ENCODE results near the gene DCTPP1.
"Not testable (repeated sequence)": the region's sequence is repeated elsewhere in the genome, so short reads cannot be mapped to it uniquely, and the experiment has no call there.

Gene DCTPP1

DNA sequence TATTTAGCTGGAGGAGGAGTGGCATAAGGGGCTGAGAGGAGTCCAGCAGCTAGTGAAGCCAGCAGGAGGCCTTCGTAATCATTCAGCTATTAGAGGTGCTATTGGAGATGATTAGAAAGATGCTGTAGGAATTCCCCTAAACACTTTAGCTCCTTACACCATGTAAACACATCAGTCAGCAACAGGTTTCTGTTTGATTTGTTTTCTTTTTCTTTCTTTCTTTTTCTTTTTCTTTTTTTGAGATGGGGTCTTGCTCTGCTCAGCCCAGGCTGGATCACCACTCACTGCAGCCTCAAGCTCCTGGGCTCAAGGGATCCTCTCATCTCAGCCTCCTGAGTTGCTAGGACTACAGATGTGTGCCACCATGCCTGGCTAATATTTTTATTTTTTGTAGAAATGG, 26.5 kb upstream of the DCTPP1 start:
- Histone ChIP-seq H2AFZ (ENCODE audit: low read length) (no peak overlapping the region), H3K27ac (replicated peaks; ENCODE audit: low read length) (no peak overlapping the region), H4K8ac (ENCODE audit: low read depth, low read length) (no peak overlapping the region), H3K9ac (ENCODE audit: low read depth, low read length, poor library complexity) (no peak overlapping the region), H3K4me2 (ENCODE audit: insufficient read depth, low read length, poor library complexity, severe bottlenecking) (no peak overlapping the region), H2AK5ac (ENCODE audit: low read depth, low read length) (no peak overlapping the region), H3K4me1 (ENCODE audit: control insufficient read depth in 2 of 2, insufficient read depth in 1 of 2, low read depth in 1 of 2, low read length in 2 of 2) (no peaks in the 10 kb centered on the region), H3K27me3 (ENCODE audit: control insufficient read depth in 3 of 3, insufficient read depth in 3 of 3, low read depth in 1 of 3, low read length in 3 of 3) (peaks cover 0 to 31% (median 0%) of the 10 kb centered on the region in 3 experiments), H3K23ac (ENCODE audit: low read depth, low read length, poor library complexity) (no peak overlapping the region), H3K4me3 (ENCODE audit: low read length in 2 of 2) (no peak overlapping the region), H2BK120ac (ENCODE audit: low read depth, low read length) (no peak overlapping the region), H3K79me1 (ENCODE audit: low read depth, low read length) (no peaks in the 10 kb centered on the region), H3K4ac (ENCODE audit: low read length) (no peak overlapping the region), H2BK15ac (ENCODE audit: low read length) (no peak overlapping the region), H3K14ac (ENCODE audit: low read length) (no peak overlapping the region), H3K9me3 (replicated peaks in 1 of 2; ENCODE audit: control insufficient read depth in 2 of 2, insufficient read depth in 1 of 2, low read depth in 1 of 2, low read length in 2 of 2) (no peaks in the 10 kb centered on the region), H3K18ac (ENCODE audit: low read length) (no peak overlapping the region), H2BK5ac (ENCODE audit: low read length) (no peak overlapping the region), H3K36me3 (replicated peaks in 1 of 2; ENCODE audit: control insufficient read depth in 2 of 2, insufficient read depth in 2 of 2, low read length in 2 of 2) (no peaks in the 10 kb centered on the region), H4K91ac (ENCODE audit: low read depth, low read length, poor library complexity) (no peak overlapping the region), H2BK12ac (ENCODE audit: low read length) (no peak overlapping the region)
- WGBS, 2 donors (ENCODE audit: extremely low coverage in 2 of 2, insufficient read length in 2 of 2, insufficient replicate concordance in 1 of 2): no CpG with 5 or more reads among the region's 1 CpG
- DNase-seq (ENCODE audit: low spot score): no peak

DNA sequence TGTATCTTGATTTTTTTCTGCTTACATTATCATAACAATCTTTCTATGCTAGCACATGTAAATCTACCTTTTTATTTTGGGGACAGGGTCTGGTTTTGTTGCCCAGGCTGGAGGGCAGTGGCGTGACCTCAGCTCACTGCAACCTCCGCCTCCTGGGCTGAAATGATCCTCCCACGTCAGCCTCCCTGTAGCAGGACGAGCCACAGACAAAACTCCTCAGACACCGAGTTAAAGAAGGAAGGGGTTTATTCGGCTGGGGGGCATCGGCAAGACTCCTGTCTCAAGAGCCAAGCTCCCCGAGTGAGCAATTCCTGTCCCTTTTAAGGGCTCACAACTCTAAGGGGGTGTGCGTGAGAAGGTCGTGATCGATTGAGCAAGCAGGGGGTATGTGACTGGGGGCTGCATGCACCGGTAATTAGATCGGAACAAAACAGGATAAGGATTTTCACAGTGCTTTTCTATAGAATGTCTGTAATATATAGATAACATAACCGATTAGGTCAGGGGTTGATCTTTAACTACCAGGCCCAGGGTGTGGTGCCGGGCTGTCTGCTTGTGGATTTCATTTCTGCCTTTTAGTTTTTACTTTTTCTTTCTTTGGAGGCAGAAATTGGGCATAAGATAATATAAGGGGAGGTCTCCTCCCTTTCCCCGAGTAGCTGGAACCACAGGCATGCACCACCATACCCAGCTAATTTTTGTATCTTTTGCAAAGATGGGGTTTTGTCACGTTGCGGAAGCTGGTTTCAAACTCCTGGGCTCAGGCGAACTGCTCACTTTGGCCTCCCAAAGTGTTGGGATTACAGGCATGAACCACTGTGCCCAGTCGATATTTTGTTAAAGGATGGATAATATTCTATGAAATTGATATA, 23.1 kb upstream of the DCTPP1 start:
- H4K91ac ChIP-seq (ENCODE audit: low read depth, low read length, poor library complexity); H3K23ac ChIP-seq (ENCODE audit: low read depth, low read length, poor library complexity); H3K9me3 ChIP-seq (replicated peaks in 1 of 2; ENCODE audit: control insufficient read depth in 2 of 2, insufficient read depth in 1 of 2, low read depth in 1 of 2, low read length in 2 of 2); H3K14ac ChIP-seq (ENCODE audit: low read length); H2BK15ac ChIP-seq (ENCODE audit: low read length); H3K4me3 ChIP-seq (ENCODE audit: low read length in 2 of 2); H3K4ac ChIP-seq (ENCODE audit: low read length); H3K36me3 ChIP-seq (replicated peaks in 1 of 2; ENCODE audit: control insufficient read depth in 2 of 2, insufficient read depth in 2 of 2, low read length in 2 of 2); H3K9ac ChIP-seq (ENCODE audit: low read depth, low read length, poor library complexity); H2BK5ac ChIP-seq (ENCODE audit: low read length); H2AK5ac ChIP-seq (ENCODE audit: low read depth, low read length); H3K27ac ChIP-seq (replicated peaks; ENCODE audit: low read length); H4K8ac ChIP-seq (ENCODE audit: low read depth, low read length); H3K4me2 ChIP-seq (ENCODE audit: insufficient read depth, low read length, poor library complexity, severe bottlenecking); H3K79me1 ChIP-seq (ENCODE audit: low read depth, low read length); H2BK12ac ChIP-seq (ENCODE audit: low read length); H3K4me1 ChIP-seq (ENCODE audit: control insufficient read depth in 2 of 2, insufficient read depth in 1 of 2, low read depth in 1 of 2, low read length in 2 of 2); DNase-seq (ENCODE audit: low spot score); H3K18ac ChIP-seq (ENCODE audit: low read length); H2BK120ac ChIP-seq (ENCODE audit: low read depth, low read length); H2AFZ ChIP-seq (ENCODE audit: low read length): not testable (repeated sequence)
- H3K27me3 ChIP-seq (ENCODE audit: control insufficient read depth in 3 of 3, insufficient read depth in 3 of 3, low read depth in 1 of 3, low read length in 3 of 3): peaks cover 0 to 29% (median 0%) of the 10 kb centered on the region in 3 experiments
- WGBS, 2 donors (ENCODE audit: extremely low coverage in 2 of 2, insufficient read length in 2 of 2, insufficient replicate concordance in 1 of 2): no CpG with 5 or more reads among the region's 20 CpGs

DNA sequence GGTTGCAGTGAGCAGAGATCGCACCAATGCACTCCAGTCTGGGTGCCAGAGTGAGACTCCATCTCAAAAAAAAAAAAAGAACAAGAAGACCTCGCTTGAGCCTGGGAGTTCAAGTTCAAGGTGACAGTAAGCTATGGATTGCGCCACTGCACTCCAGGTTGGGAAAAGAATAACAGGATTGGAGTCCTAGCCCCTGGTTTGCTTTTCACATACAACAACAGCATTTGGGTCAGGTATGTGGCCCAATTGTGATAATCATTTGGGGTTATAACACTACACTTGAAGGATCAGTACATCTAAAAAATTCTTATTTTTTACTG, 19.2 kb upstream of the DCTPP1 start:
- Histone ChIP-seq H3K18ac (ENCODE audit: low read length) (no peak overlapping the region), H2BK5ac (ENCODE audit: low read length) (no peak overlapping the region), H3K4me2 (ENCODE audit: insufficient read depth, low read length, poor library complexity, severe bottlenecking) (no peak overlapping the region), H3K4ac (ENCODE audit: low read length) (no peak overlapping the region), H3K27ac (replicated peaks; ENCODE audit: low read length) (no peak overlapping the region), H4K91ac (ENCODE audit: low read depth, low read length, poor library complexity) (no peak overlapping the region), H3K4me3 (ENCODE audit: low read length in 2 of 2) (no peak overlapping the region), H3K79me1 (ENCODE audit: low read depth, low read length) (peaks cover 4% of the 10 kb centered on the region), H2BK120ac (ENCODE audit: low read depth, low read length) (no peak overlapping the region), H2BK15ac (ENCODE audit: low read length) (no peak overlapping the region), H3K9ac (ENCODE audit: low read depth, low read length, poor library complexity) (no peak overlapping the region), H3K23ac (ENCODE audit: low read depth, low read length, poor library complexity) (no peak overlapping the region), H3K14ac (ENCODE audit: low read length) (no peak overlapping the region), H4K8ac (ENCODE audit: low read depth, low read length) (no peak overlapping the region), H2BK12ac (ENCODE audit: low read length) (no peak overlapping the region), H2AK5ac (ENCODE audit: low read depth, low read length) (no peak overlapping the region), H3K27me3 (ENCODE audit: control insufficient read depth in 3 of 3, insufficient read depth in 3 of 3, low read depth in 1 of 3, low read length in 3 of 3) (peaks cover 0 to 15% (median 0%) of the 10 kb centered on the region in 3 experiments), H3K4me1 (ENCODE audit: control insufficient read depth in 2 of 2, insufficient read depth in 1 of 2, low read depth in 1 of 2, low read length in 2 of 2) (peaks cover 7 to 8% of the 10 kb centered on the region in 2 donors), H3K9me3 (replicated peaks in 1 of 2; ENCODE audit: control insufficient read depth in 2 of 2, insufficient read depth in 1 of 2, low read depth in 1 of 2, low read length in 2 of 2) (peaks cover 4 to 8% of the 10 kb centered on the region in 2 donors), H3K36me3 (replicated peaks in 1 of 2; ENCODE audit: control insufficient read depth in 2 of 2, insufficient read depth in 2 of 2, low read length in 2 of 2) (peaks cover 3 to 9% of the 10 kb centered on the region in 2 donors), H2AFZ (ENCODE audit: low read length) (no peak overlapping the region)
- no peak for DNase-seq (ENCODE audit: low spot score)
- no CpG with 5 or more reads among the region's 3 CpGs for WGBS, 2 donors (ENCODE audit: extremely low coverage in 2 of 2, insufficient read length in 2 of 2, insufficient replicate concordance in 1 of 2)

DNA sequence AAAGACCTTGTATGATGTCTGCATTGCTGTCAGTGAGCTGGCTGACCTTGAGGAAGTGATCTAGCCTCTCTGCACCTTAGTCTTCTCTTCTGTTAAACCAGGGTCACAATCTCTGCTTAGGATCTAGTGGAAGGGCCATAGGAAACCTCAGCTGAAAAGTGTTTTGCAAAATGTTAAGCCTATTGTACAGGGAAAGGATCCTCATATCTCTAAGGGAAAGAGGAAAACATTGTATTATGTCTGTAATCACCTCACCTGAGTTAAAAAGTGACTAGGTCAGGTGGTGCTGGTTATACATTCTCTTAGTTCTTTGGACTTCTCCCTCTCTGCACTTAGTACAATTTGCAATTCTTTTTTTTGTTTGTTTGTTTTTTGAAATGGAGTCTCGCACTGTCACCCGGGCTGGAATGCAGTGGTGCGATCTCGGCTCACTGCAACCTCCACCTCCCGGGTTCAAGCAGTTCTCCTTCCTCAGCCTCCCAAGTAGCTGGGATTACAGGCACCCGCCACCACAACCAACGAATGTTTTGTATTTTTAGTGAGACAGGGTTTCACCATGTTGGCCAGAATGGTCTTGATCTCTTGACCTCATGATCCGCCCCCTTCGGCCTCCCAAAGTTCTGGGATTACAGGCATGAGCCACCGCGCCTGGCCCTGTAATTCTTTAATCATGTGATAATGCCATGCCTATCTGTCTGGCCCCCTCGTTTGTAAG, 17.8 kb upstream of the DCTPP1 start:
- DNase-seq (ENCODE audit: low spot score): no peak
- WGBS, 2 donors (ENCODE audit: extremely low coverage in 2 of 2, insufficient read length in 2 of 2, insufficient replicate concordance in 1 of 2): no CpG with 5 or more reads among the region's 12 CpGs
- H2BK15ac ChIP-seq (ENCODE audit: low read length): no peak overlapping the region

More for the DNA sequence above, 17.8 kb upstream of the DCTPP1 start:
- Histone ChIP-seq H3K14ac (ENCODE audit: low read length) (no peak overlapping the region), H2AK5ac (ENCODE audit: low read depth, low read length) (no peak overlapping the region), H3K9me3 (replicated peaks in 1 of 2; ENCODE audit: control insufficient read depth in 2 of 2, insufficient read depth in 1 of 2, low read depth in 1 of 2, low read length in 2 of 2) (peaks cover 4 to 19% of the 10 kb centered on the region in 2 donors), H4K8ac (ENCODE audit: low read depth, low read length) (no peak overlapping the region), H2BK120ac (ENCODE audit: low read depth, low read length) (no peak overlapping the region), H3K36me3 (replicated peaks in 1 of 2; ENCODE audit: control insufficient read depth in 2 of 2, insufficient read depth in 2 of 2, low read length in 2 of 2) (peaks cover 6 to 20% of the 10 kb centered on the region in 2 donors), H3K27ac (replicated peaks; ENCODE audit: low read length) (no peak overlapping the region), H3K23ac (ENCODE audit: low read depth, low read length, poor library complexity) (no peak overlapping the region), H2AFZ (ENCODE audit: low read length) (no peak overlapping the region), H3K4me3 (ENCODE audit: low read length in 2 of 2) (no peak overlapping the region), H3K79me1 (ENCODE audit: low read depth, low read length) (peaks cover 4% of the 10 kb centered on the region), H3K9ac (ENCODE audit: low read depth, low read length, poor library complexity) (no peak overlapping the region), H2BK5ac (ENCODE audit: low read length) (no peak overlapping the region), H2BK12ac (ENCODE audit: low read length) (no peak overlapping the region), H3K4ac (ENCODE audit: low read length) (no peak overlapping the region), H3K27me3 (ENCODE audit: control insufficient read depth in 3 of 3, insufficient read depth in 3 of 3, low read depth in 1 of 3, low read length in 3 of 3) (peaks cover 0 to 6% (median 0%) of the 10 kb centered on the region in 3 experiments), H3K18ac (ENCODE audit: low read length) (no peak overlapping the region), H3K4me1 (ENCODE audit: control insufficient read depth in 2 of 2, insufficient read depth in 1 of 2, low read depth in 1 of 2, low read length in 2 of 2) (peaks cover 7 to 8% of the 10 kb centered on the region in 2 donors), H3K4me2 (ENCODE audit: insufficient read depth, low read length, poor library complexity, severe bottlenecking) (no peak overlapping the region), H4K91ac (ENCODE audit: low read depth, low read length, poor library complexity) (no peak overlapping the region)

Measured in neuronal stem cell (in vitro differentiated cells).